HepG2 (cell line): ENCODE measurements around the gene CPED1. TPM values are rescaled to one million over a fixed set of nuclear protein-coding genes. Genes with fewer than 3 reads are reported as not detected.

ENCODE experiments used
- ATAC-seq: fragments of 200-7000 bp; cut with Tn5 transposase; 3 replicates; pipeline ENCODE4 v1.9.1; 2020; ENCODE audit warnings: mild to moderate bottlenecking, moderate library complexity
- BruUV-seq: library from RNA; stranded (reverse); fragments of 400-500 nt; replicated peaks from 2 replicates; lab custom pipeline; 2021; lab: Mats Ljungman, UMichigan
- CTCF ChIA-PET: fragments of 300-600 bp; formaldehyde crosslinking; extraction: SDS; loops from one replicate; lab custom pipeline; 2021; ENCODE audit warnings: low total read pairs, inconsistent platforms, low intra/inter-chr PET ratio; lab: Yijun Ruan, JAX
- POLR2A ChIA-PET: fragments of 350-600 bp; sonication (Branson Sonifier 250); formaldehyde crosslinking; loops from one replicate; lab custom pipeline; 2020; ENCODE audit warnings: antibody characterized with exemption, inconsistent platforms; lab: Yijun Ruan, JAX
- DNase-seq: peaks from one replicate; pipeline ENCODE4 v3.0.0-alpha.2; 2015; ENCODE audit warnings: low spot score
- FAIRE-seq: peaks from 3 replicates; lab custom pipeline; 2011; peaks lifted over from hg19 to GRCh38; lab: Jason Lieb, UNC
- H2AFZ ChIP-seq: one replicate; pipeline ENCODE4 v1.6.1; 2011; ENCODE audit warnings: low read length, inconsistent platforms
- H3K27ac ChIP-seq: fragments of 300-600 bp; 3 replicates; pipeline ENCODE4 v1.8.0; 2011; ENCODE audit warnings: mixed run types, mild to moderate bottlenecking, mixed read lengths, low read length, inconsistent platforms; ENCODE audit not compliant: insufficient read depth; ENCODE audit errors: extremely low read length
- H3K27me3 ChIP-seq, 2 experiments: fragments of 200-600 bp in 1 of 2; 2 replicates in 1 of 2; 3 replicates in 1 of 2; pipeline versions ENCODE4 v1.6.0 to v1.8.0; 2011; ENCODE audit warnings: low read length in 2 of 2, mild to moderate bottlenecking in 2 of 2, moderate library complexity in 2 of 2, inconsistent platforms in 1 of 2; ENCODE audit not compliant: insufficient read depth in 2 of 2, control insufficient read depth in 1 of 2
- H3K36me3 ChIP-seq, 2 experiments: fragments of 200-600 bp in 1 of 2; replicated peaks in 1 of 2; 2 replicates in 1 of 2; 3 replicates in 1 of 2; pipeline versions ENCODE4 v1.5.1 to v1.8.0; 2011; ENCODE audit warnings: low read length in 2 of 2, inconsistent platforms in 1 of 2; ENCODE audit not compliant: insufficient read depth in 2 of 2, control insufficient read depth in 1 of 2
- H3K4me1 ChIP-seq: 2 replicates; pipeline ENCODE4 v1.5.1; 2012; ENCODE audit warnings: low read length, inconsistent platforms; ENCODE audit not compliant: insufficient read depth
- H3K4me2 ChIP-seq: 2 replicates; pipeline ENCODE4 v1.6.0; 2011; ENCODE audit warnings: low read depth, low read length, inconsistent platforms
- H3K4me3 ChIP-seq, 3 experiments: fragments of 200-600 bp in 1 of 3; sonication (generic), shearing (Covaris generic) in 1 of 3; replicated peaks in 1 of 3; 2 replicates each; pipeline ENCODE4 v1.5.1; 2011 to 2016; ENCODE audit warnings: low read length in 3 of 3, inconsistent platforms in 2 of 3, low read depth in 2 of 3, mild to moderate bottlenecking in 2 of 3, control low read depth in 1 of 3, mixed read lengths in 1 of 3; ENCODE audit not compliant: insufficient read depth in 1 of 3
- H3K79me2 ChIP-seq: one replicate; pipeline ENCODE4 v1.6.1; 2011; ENCODE audit warnings: low read length, inconsistent platforms; ENCODE audit not compliant: insufficient read depth
- H3K9ac ChIP-seq: 2 replicates; pipeline ENCODE4 v1.6.0; 2011; ENCODE audit warnings: mild to moderate bottlenecking, low read depth, low read length, inconsistent platforms; ENCODE audit not compliant: insufficient read depth
- H3K9me3 ChIP-seq: 2 replicates; pipeline ENCODE4 v1.5.1; 2012; ENCODE audit warnings: mild to moderate bottlenecking, low read length
- H4K20me1 ChIP-seq: 2 replicates; pipeline ENCODE4 v1.6.0; 2011; ENCODE audit warnings: inconsistent platforms, mild to moderate bottlenecking, low read length, moderate library complexity; ENCODE audit not compliant: insufficient read depth
- ARID2 ChIP-seq: sonication (generic); formaldehyde crosslinking; IDR thresholded peaks from 2 replicates; pipeline ENCODE4 v1.8.1; 2022; ENCODE audit warnings: mild to moderate bottlenecking, missing genetic modification reagents, borderline replicate concordance
- KDM5A ChIP-seq: fragments of 200-600 bp; sonication (generic); IDR thresholded peaks from 2 replicates; pipeline ENCODE4 v1.7.0; 2018; ENCODE audit warnings: antibody characterized with exemption, mild to moderate bottlenecking, low read length, borderline replicate concordance
- KLF11 ChIP-seq: IDR thresholded peaks from 2 replicates; pipeline ENCODE4 v1.6.1; 2016; ENCODE audit warnings: missing compliant biosample characterization
- MBD4 ChIP-seq: IDR thresholded peaks from 2 replicates; pipeline ENCODE4 v1.6.1; 2012; ENCODE audit warnings: low read length, inconsistent platforms, borderline replicate concordance
- MIXL1 ChIP-seq: IDR thresholded peaks from 2 replicates; pipeline ENCODE4 v1.6.1; 2016
- MTA3 ChIP-seq: sonication (generic); formaldehyde crosslinking; IDR thresholded peaks from 2 replicates; pipeline ENCODE4 v1.4.0; 2020; ENCODE audit warnings: missing genetic modification reagents
- SP140L ChIP-seq: sonication (generic); formaldehyde crosslinking; IDR thresholded peaks from 2 replicates; pipeline ENCODE4 v1.4.0; 2020; ENCODE audit warnings: missing genetic modification reagents, borderline replicate concordance
- ZFP37 ChIP-seq: sonication (generic); formaldehyde crosslinking; IDR thresholded peaks from 2 replicates; pipeline ENCODE4 v1.4.0; 2020; ENCODE audit warnings: missing genetic modification reagents, borderline replicate concordance
- ZSCAN31 ChIP-seq: sonication (generic); formaldehyde crosslinking; IDR thresholded peaks from 2 replicates; pipeline ENCODE4 v1.5.0; 2020; ENCODE audit warnings: low read depth, mild to moderate bottlenecking, missing genetic modification reagents
- WGBS: methylation state at CpG from one replicate; pipeline ENCODE4 v1.1.6; 2017; ENCODE audit warnings: low lambda C conversion rate; 5-methylcytosine and 5-hydroxymethylcytosine counted together
- in situ Hi-C: cut with HindIII; loops from 2 replicates; pipeline ENCODE4 v1.10.0; 2017; ENCODE audit warnings: low pct_unique_long_range_greater_than_20kb; ENCODE audit not compliant: extremely low pct_ligation_motif_present
- intact Hi-C: fragments of 100-400 bp; cut with micrococcal nuclease; formaldehyde crosslinking; loops from one replicate; pipeline ENCODE4 v1.10.0; 2022; ENCODE audit not compliant: unreplicated experiment
- polyA plus RNA-seq, 8 experiments: library from polyadenylated mRNA; depleted of rRNA in 3 of 8; stranded (reverse) in 7 of 8; unstranded in 1 of 8; fragments of >200 nt; fragmentation: Illumina TruSeq in 4 of 8; extraction: Trizol in 4 of 8; gene quantifications; 2 replicates each; pipeline versions ENCODE4 v1.2.1 to v1.2.3, GENCODE V29; 2011 to 2016; ENCODE audit warnings: low read depth in 4 of 8, missing spikeins in 1 of 8, mixed read lengths in 1 of 8; ENCODE audit not compliant: insufficient read depth in 1 of 8
- total RNA-seq, 5 experiments: library from RNA; depleted of rRNA; stranded (reverse); fragments of >200 nt; fragmentation: Illumina TruSeq; extraction: Trizol; gene quantifications; 2 replicates each; pipeline ENCODE4 v1.2.3, GENCODE V29; 2016; ENCODE audit warnings: low read depth in 1 of 5
- TF ChIP-seq, protein P1 (sequence below): sonication (generic); formaldehyde crosslinking; IDR thresholded peaks from 2 replicates; pipeline ENCODE4 v1.5.0; 2020; ENCODE audit warnings: mild to moderate bottlenecking, missing genetic modification reagents
- TF ChIP-seq, protein P2 (sequence below): sonication (generic); formaldehyde crosslinking; IDR thresholded peaks from 2 replicates; pipeline ENCODE4 v1.5.0; 2020; ENCODE audit warnings: missing genetic modification reagents
- TF ChIP-seq, protein P3 (sequence below): sonication (generic); IDR thresholded peaks from 2 replicates; pipeline ENCODE4 v1.6.1; 2016; ENCODE audit warnings: low read depth, borderline replicate concordance
- TF ChIP-seq, protein P4 (sequence below): sonication (generic); formaldehyde crosslinking; IDR thresholded peaks from 2 replicates; pipeline ENCODE4 v1.5.1; 2020; ENCODE audit warnings: mild to moderate bottlenecking, missing genetic modification reagents
- TF ChIP-seq, protein P5 (sequence below): sonication (generic); formaldehyde crosslinking; IDR thresholded peaks from 2 replicates; pipeline ENCODE4 v1.5.0; 2020; ENCODE audit warnings: mild to moderate bottlenecking, missing genetic modification reagents, moderate library complexity

The CPED1 gene
- total and polyA plus RNA-seq, 2 of the 13 experiments (the other 11 are each of a cell fraction or from before 2014, with no cell fraction given), result 11.5 to 27.0 TPM

DNA sequence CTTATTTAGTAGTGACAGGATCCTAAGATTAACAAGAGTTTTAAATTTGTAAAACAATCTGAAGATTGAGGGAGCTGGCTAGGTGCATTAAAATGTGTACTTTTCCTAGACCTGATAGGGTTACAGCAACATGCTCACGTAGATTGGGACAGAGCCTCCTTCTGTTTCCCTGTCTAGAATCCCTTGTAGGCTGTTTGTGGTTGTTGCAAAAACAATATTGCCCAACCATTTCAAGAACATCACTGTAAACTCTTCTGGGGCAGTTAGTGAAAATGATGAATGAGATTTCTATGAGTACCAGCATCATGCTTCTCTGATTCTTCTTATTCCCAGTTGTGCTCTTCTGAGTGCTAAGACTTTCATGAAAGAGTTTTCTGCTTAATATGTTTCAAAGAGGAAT is 14.7 kb upstream of the CPED1 start (continued):
- TF ChIP-seq, protein P1, sequence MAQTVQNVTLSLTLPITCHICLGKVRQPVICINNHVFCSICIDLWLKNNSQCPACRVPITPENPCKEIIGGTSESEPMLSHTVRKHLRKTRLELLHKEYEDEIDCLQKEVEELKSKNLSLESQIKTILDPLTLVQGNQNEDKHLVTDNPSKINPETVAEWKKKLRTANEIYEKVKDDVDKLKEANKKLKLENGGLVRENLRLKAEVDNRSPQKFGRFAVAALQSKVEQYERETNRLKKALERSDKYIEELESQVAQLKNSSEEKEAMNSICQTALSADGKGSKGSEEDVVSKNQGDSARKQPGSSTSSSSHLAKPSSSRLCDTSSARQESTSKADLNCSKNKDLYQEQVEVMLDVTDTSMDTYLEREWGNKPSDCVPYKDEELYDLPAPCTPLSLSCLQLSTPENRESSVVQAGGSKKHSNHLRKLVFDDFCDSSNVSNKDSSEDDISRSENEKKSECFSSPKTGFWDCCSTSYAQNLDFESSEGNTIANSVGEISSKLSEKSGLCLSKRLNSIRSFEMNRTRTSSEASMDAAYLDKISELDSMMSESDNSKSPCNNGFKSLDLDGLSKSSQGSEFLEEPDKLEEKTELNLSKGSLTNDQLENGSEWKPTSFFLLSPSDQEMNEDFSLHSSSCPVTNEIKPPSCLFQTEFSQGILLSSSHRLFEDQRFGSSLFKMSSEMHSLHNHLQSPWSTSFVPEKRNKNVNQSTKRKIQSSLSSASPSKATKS (CRISPR knock-in tag), result no peak
- no peak for TF ChIP-seq ZSCAN31
- no peak for TF ChIP-seq MIXL1 (CRISPR knock-in tag)
- TF ChIP-seq MTA3 (CRISPR knock-in tag), result no peak
- no peak for TF ChIP-seq ZFP37 (CRISPR knock-in tag)

DNA sequence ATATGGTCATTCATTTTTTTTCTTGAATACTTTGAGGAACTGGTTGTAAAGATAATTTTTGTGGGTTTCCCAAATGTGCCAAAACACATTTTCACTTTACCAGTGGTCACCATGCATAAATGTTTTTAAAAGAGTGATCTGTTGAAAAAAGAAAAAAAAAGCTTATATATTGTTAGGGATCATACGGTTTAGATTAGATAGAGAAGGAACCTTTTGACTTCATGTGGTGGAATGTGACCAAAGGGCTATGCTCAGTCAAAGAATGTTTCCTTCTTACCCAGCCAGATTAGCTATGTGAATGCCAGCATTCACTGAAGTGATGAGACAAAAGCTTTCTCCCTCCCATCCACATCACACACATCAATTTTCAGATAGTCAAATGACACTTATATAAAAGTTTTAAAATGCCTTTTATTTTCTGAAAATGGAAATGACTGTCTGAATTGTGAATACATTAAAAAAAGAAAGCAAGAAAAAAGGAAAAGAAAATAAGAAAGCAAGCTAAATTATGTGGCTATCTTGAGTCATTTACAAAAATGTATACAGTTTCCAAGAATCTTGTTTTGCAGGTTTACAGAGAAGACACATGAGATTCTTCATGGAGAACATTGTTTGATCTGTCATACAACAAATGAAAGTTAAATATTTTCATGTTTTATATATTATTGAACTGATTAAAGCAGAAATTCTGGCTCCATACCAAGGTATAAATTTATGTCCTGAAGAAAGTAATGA is 8.6 kb upstream of the CPED1 start:
- H3K9ac ChIP-seq, result no peak overlapping the region
- H2AFZ ChIP-seq, result no peak overlapping the region
- CTCF ChIA-PET, result no interaction called here
- no peaks in the 10 kb centered on the region for H4K20me1 ChIP-seq
- H3K27ac ChIP-seq, result no peak overlapping the region
- WGBS, result 7% methylated on average over 1 of the region's 1 CpG
- no TSS peak for BruUV-seq
- H3K27me3 ChIP-seq, result no peaks in the 10 kb centered on the region
- H3K36me3 ChIP-seq, result peaks cover 0 to 2% of the 10 kb centered on the region in 2 experiments; a peak in 1 of 5 replicates
- POLR2A ChIA-PET, result no interaction called here
- no peak overlapping the region for H3K4me3 ChIP-seq
- intact Hi-C loops (no loop called here), in situ Hi-C loops (no loop called here)
- no peaks in the 10 kb centered on the region for H3K9me3 ChIP-seq
- no peak for ATAC-seq
- H3K79me2 ChIP-seq, result no peaks in the 10 kb centered on the region
- H3K4me1 ChIP-seq, result no peaks in the 10 kb centered on the region
- no peak for FAIRE-seq
- H3K4me2 ChIP-seq, result no peak overlapping the region
- no peak for DNase-seq
- TF ChIP-seq ARID2 (CRISPR knock-in tag) (no peak), KLF11 (CRISPR knock-in tag) (no peak), SP140L (CRISPR knock-in tag) (no peak), KDM5A (no peak), MBD4 (no peak)
- TF ChIP-seq, protein P2, sequence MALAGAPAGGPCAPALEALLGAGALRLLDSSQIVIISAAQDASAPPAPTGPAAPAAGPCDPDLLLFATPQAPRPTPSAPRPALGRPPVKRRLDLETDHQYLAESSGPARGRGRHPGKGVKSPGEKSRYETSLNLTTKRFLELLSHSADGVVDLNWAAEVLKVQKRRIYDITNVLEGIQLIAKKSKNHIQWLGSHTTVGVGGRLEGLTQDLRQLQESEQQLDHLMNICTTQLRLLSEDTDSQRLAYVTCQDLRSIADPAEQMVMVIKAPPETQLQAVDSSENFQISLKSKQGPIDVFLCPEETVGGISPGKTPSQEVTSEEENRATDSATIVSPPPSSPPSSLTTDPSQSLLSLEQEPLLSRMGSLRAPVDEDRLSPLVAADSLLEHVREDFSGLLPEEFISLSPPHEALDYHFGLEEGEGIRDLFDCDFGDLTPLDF (CRISPR knock-in tag), result no peak
- TF ChIP-seq, protein P3, sequence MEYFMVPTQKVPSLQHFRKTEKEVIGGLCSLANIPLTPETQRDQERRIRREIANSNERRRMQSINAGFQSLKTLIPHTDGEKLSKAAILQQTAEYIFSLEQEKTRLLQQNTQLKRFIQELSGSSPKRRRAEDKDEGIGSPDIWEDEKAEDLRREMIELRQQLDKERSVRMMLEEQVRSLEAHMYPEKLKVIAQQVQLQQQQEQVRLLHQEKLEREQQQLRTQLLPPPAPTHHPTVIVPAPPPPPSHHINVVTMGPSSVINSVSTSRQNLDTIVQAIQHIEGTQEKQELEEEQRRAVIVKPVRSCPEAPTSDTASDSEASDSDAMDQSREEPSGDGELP, result no peak
- TF ChIP-seq, protein P4, sequence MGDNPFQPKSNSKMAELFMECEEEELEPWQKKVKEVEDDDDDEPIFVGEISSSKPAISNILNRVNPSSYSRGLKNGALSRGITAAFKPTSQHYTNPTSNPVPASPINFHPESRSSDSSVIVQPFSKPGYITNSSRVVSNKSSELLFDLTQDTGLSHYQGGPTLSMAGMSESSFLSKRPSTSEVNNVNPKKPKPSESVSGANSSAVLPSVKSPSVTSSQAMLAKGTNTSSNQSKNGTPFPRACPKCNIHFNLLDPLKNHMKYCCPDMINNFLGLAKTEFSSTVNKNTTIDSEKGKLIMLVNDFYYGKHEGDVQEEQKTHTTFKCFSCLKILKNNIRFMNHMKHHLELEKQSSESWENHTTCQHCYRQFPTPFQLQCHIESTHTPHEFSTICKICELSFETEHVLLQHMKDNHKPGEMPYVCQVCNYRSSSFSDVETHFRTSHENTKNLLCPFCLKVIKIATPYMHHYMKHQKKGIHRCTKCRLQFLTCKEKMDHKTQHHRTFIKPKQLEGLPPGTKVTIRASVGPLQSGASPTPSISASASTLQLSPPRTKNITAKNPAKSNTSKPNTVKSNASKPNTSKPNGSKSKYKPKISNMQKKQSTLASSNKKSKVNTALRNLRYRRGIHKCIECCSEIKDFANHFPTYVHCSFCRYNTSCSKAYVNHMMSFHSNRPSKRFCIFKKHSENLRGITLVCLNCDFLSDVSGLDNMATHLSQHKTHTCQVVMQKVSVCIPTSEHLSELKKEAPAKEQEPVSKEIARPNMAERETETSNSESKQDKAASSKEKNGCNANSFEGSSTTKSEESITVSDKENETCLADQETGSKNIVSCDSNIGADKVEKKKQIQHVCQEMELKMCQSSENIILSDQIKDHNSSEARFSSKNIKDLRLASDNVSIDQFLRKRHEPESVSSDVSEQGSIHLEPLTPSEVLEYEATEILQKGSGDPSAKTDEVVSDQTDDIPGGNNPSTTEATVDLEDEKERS (CRISPR knock-in tag), result no peak
- TF ChIP-seq, protein P5, sequence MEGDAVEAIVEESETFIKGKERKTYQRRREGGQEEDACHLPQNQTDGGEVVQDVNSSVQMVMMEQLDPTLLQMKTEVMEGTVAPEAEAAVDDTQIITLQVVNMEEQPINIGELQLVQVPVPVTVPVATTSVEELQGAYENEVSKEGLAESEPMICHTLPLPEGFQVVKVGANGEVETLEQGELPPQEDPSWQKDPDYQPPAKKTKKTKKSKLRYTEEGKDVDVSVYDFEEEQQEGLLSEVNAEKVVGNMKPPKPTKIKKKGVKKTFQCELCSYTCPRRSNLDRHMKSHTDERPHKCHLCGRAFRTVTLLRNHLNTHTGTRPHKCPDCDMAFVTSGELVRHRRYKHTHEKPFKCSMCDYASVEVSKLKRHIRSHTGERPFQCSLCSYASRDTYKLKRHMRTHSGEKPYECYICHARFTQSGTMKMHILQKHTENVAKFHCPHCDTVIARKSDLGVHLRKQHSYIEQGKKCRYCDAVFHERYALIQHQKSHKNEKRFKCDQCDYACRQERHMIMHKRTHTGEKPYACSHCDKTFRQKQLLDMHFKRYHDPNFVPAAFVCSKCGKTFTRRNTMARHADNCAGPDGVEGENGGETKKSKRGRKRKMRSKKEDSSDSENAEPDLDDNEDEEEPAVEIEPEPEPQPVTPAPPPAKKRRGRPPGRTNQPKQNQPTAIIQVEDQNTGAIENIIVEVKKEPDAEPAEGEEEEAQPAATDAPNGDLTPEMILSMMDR (CRISPR knock-in tag), result no peak
